H1 (cell line): Measurements from ENCODE around the gene UTS2B. TPM values are rescaled to one million over a fixed set of nuclear protein-coding genes. Genes with fewer than 3 reads are reported as not detected.

Experiments
- CTCF ChIA-PET: fragments of 300-600 bp; sonication (Branson Sonifier 250); formaldehyde crosslinking; loops from one replicate; lab custom pipeline; 2021; ENCODE audit not compliant: partially characterized antibody; lab: Charles Lee
- POLR2A ChIA-PET: fragments of 300-600 bp; sonication (Branson Sonifier 250); formaldehyde crosslinking; loops from one replicate; lab custom pipeline; 2021; ENCODE audit warnings: inconsistent platforms; ENCODE audit not compliant: partially characterized antibody; lab: Charles Lee
- DNase-seq, 2 experiments: peaks; one replicate each; pipeline versions ENCODE4 v3.0.0 to v3.0.0-alpha.2; 2010 to 2022; ENCODE audit warnings: low spot score in 2 of 2, low read depth in 1 of 2, mixed read lengths in 1 of 2
- FAIRE-seq: peaks from 2 replicates; lab custom pipeline; 2011; peaks lifted over from hg19 to GRCh38; lab: Jason Lieb, UNC
- H2AFZ ChIP-seq: 2 replicates; pipeline ENCODE4 v1.8.1; 2012; ENCODE audit warnings: low read length, inconsistent platforms
- H2AK5ac ChIP-seq: 2 replicates; pipeline ENCODE4 v1.6.1; 2013; ENCODE audit warnings: low read depth, low read length
- H2BK120ac ChIP-seq: replicated peaks from 2 replicates; pipeline ENCODE3; 2013; ENCODE audit warnings: low read depth, low read length, inconsistent platforms
- H2BK12ac ChIP-seq: 2 replicates; pipeline ENCODE4 v1.6.1; 2013; ENCODE audit warnings: low read depth, low read length
- H2BK15ac ChIP-seq: 2 replicates; pipeline ENCODE4 v1.6.1; 2013; ENCODE audit warnings: low read length
- H2BK20ac ChIP-seq: 2 replicates; pipeline ENCODE4 v1.6.1; 2013; ENCODE audit warnings: low read length
- H2BK5ac ChIP-seq: 2 replicates; pipeline ENCODE4 v1.6.1; 2013; ENCODE audit warnings: low read depth, low read length
- H3K14ac ChIP-seq: 2 replicates; pipeline ENCODE4 v1.6.1; 2013; ENCODE audit warnings: inconsistent platforms; ENCODE audit not compliant: insufficient read length
- H3K18ac ChIP-seq: 2 replicates; pipeline ENCODE4 v1.6.1; 2013; ENCODE audit warnings: low read length; ENCODE audit errors: extremely low read depth
- H3K23ac ChIP-seq: 2 replicates; pipeline ENCODE4 v1.6.1; 2013; ENCODE audit warnings: inconsistent platforms; ENCODE audit not compliant: insufficient read length
- H3K23me2 ChIP-seq: 2 replicates; pipeline ENCODE4 v1.6.1; 2013; ENCODE audit warnings: low read depth, low read length
- H3K27ac ChIP-seq: 2 replicates; pipeline ENCODE4 v1.6.1; 2011; ENCODE audit warnings: low read depth, low read length, inconsistent platforms
- H3K27me3 ChIP-seq, 4 experiments: replicated peaks in 1 of 4; 1 replicate in 1 of 4; 2 replicates in 3 of 4; pipeline versions ENCODE4 v1.6.1 to v1.8.1; 2011 to 2013; ENCODE audit warnings: low read length in 3 of 4, mild to moderate bottlenecking in 3 of 4, inconsistent platforms in 2 of 4, mixed read lengths in 2 of 4, moderate library complexity in 1 of 4; ENCODE audit not compliant: control insufficient read depth in 3 of 4, insufficient read depth in 3 of 4; ENCODE audit errors: extremely low read depth in 1 of 4
- H3K36me3 ChIP-seq, 4 experiments: 2 replicates each; pipeline versions ENCODE4 v1.6.1 to v1.8.1; 2011 to 2013; ENCODE audit warnings: mild to moderate bottlenecking in 4 of 4, low read length in 3 of 4, moderate library complexity in 2 of 4, control low read depth in 1 of 4, inconsistent platforms in 1 of 4; ENCODE audit not compliant: insufficient read depth in 4 of 4, control insufficient read depth in 2 of 4
- H3K4ac ChIP-seq: replicated peaks from 2 replicates; pipeline ENCODE3; 2013; ENCODE audit warnings: low read length, low read depth, mixed read lengths, inconsistent platforms; ENCODE audit not compliant: insufficient read length
- H3K4me1 ChIP-seq, 4 experiments: replicated peaks in 1 of 4; 1 replicate in 1 of 4; 2 replicates in 3 of 4; pipeline versions ENCODE4 v1.6.1 to v1.8.1; 2011 to 2013; ENCODE audit warnings: low read length in 3 of 4, inconsistent platforms in 2 of 4, mixed read lengths in 1 of 4; ENCODE audit not compliant: insufficient read depth in 4 of 4, control insufficient read depth in 3 of 4
- H3K4me2 ChIP-seq, 2 experiments: 2 replicates each; pipeline versions ENCODE4 v1.6.1 to v1.8.1; 2011 to 2013; ENCODE audit warnings: low read depth in 2 of 2, low read length in 2 of 2, control low read depth in 1 of 2, inconsistent platforms in 1 of 2, mild to moderate bottlenecking in 1 of 2; ENCODE audit not compliant: insufficient read depth in 1 of 2
- H3K4me3 ChIP-seq, 4 experiments: fragments of 200-600, 300-600 bp in 1 of 4; sonication (generic), shearing (Covaris generic), sonication (Bioruptor Twin) in 1 of 4; 2 replicates each; pipeline versions ENCODE4 v1.5.1 to v1.8.1; 2011 to 2016; ENCODE audit warnings: low read length in 4 of 4, low read depth in 3 of 4, control low read depth in 2 of 4, inconsistent platforms in 2 of 4, mild to moderate bottlenecking in 2 of 4, mixed read lengths in 1 of 4, moderate library complexity in 1 of 4; ENCODE audit not compliant: insufficient read depth in 2 of 4; ENCODE audit errors: extremely low read depth in 1 of 4
- H3K56ac ChIP-seq: replicated peaks from 2 replicates; pipeline ENCODE3; 2013; ENCODE audit warnings: low read depth, mild to moderate bottlenecking, mixed read lengths, low read length, inconsistent platforms; ENCODE audit not compliant: insufficient read length
- H3K79me1 ChIP-seq: 2 replicates; pipeline ENCODE4 v1.6.1; 2013; ENCODE audit warnings: low read depth, low read length, control low read depth
- H3K79me2 ChIP-seq, 2 experiments: 2 replicates each; pipeline versions ENCODE4 v1.6.1 to v1.8.1; 2012 to 2013; ENCODE audit warnings: low read length in 2 of 2, mild to moderate bottlenecking in 2 of 2, inconsistent platforms in 1 of 2; ENCODE audit not compliant: insufficient read depth in 2 of 2, control insufficient read depth in 1 of 2
- H3K9ac ChIP-seq, 4 experiments: replicated peaks in 1 of 4; 1 replicate in 1 of 4; 2 replicates in 3 of 4; pipeline versions ENCODE4 v1.6.1 to v1.8.1; 2011 to 2013; ENCODE audit warnings: low read depth in 3 of 4, low read length in 3 of 4, control low read depth in 2 of 4, mild to moderate bottlenecking in 2 of 4, moderate library complexity in 2 of 4, inconsistent platforms in 1 of 4; ENCODE audit errors: extremely low read depth in 1 of 4
- H3K9me3 ChIP-seq, 2 experiments: 2 replicates each; pipeline versions ENCODE4 v1.6.1 to v1.8.1; 2012 to 2013; ENCODE audit warnings: mild to moderate bottlenecking in 2 of 2, moderate library complexity in 2 of 2, control low read depth in 1 of 2, inconsistent platforms in 1 of 2, low read depth in 1 of 2, low read length in 1 of 2, mixed read lengths in 1 of 2; ENCODE audit not compliant: insufficient read depth in 2 of 2
- H4K20me1 ChIP-seq, 2 experiments: replicated peaks in 1 of 2; 2 replicates each; pipeline versions ENCODE3 to v1.8.1; 2011 to 2013; ENCODE audit warnings: inconsistent platforms in 2 of 2, low read length in 2 of 2, mild to moderate bottlenecking in 1 of 2; ENCODE audit not compliant: insufficient read depth in 2 of 2, control insufficient read depth in 1 of 2
- H4K5ac ChIP-seq: 2 replicates; pipeline ENCODE4 v1.6.1; 2013; ENCODE audit warnings: low read length, low read depth, mixed read lengths, inconsistent platforms; ENCODE audit not compliant: insufficient read length
- H4K8ac ChIP-seq: 2 replicates; pipeline ENCODE4 v1.8.0; 2013; ENCODE audit warnings: mild to moderate bottlenecking, moderate library complexity, low read length, inconsistent platforms; ENCODE audit not compliant: insufficient read depth; ENCODE audit errors: extremely low read depth
- H4K91ac ChIP-seq: replicated peaks from 2 replicates; pipeline ENCODE3; 2013; ENCODE audit warnings: low read length, mixed read lengths, inconsistent platforms; ENCODE audit not compliant: insufficient read length
- MAX ChIP-seq: IDR thresholded peaks from 2 replicates; pipeline ENCODE4 v1.6.1; 2012; ENCODE audit warnings: inconsistent platforms
- SRF ChIP-seq: IDR thresholded peaks from 2 replicates; pipeline ENCODE4 v1.6.1; 2011; ENCODE audit warnings: mild to moderate bottlenecking, low read depth, low read length, moderate library complexity
- WGBS, 2 experiments: shearing (Covaris generic) in 1 of 2; methylation state at CpG; one replicate each; pipeline versions ENCODE4 v1.1.6 to v1.1.7; 2013 to 2015; ENCODE audit warnings: low lambda C conversion rate in 2 of 2, mixed read lengths in 2 of 2, inconsistent platforms in 1 of 2, low coverage in 1 of 2, missing lambda C conversion rate in 1 of 2; ENCODE audit not compliant: insufficient replicate concordance in 2 of 2, insufficient coverage in 1 of 2, insufficient read length in 1 of 2; ENCODE audit errors: extremely low coverage in 1 of 2, missing lambda C conversion rate in 1 of 2; 5-methylcytosine and 5-hydroxymethylcytosine counted together
- polyA plus RNA-seq, 7 experiments: library from polyadenylated mRNA; depleted of rRNA in 3 of 7; stranded (reverse) in 5 of 7; unstranded in 2 of 7; fragments of >200 nt in 5 of 7; fragments of 200-250 nt in 2 of 7; gene quantifications; 1 replicate in 5 of 7; 2 replicates in 1 of 7; 4 replicates in 1 of 7; pipeline versions ENCODE4 v1.2.1 to v1.2.3, GENCODE V29; 2011 to 2013; ENCODE audit warnings: missing spikeins in 2 of 7, mixed read lengths in 2 of 7
- total RNA-seq: library from RNA; stranded (reverse); fragmentation: NEBNext Ultra II Directional; extraction: Animal tissue kit (Norgen Biotek cat#: 25700); gene quantifications from 2 replicates; pipeline ENCODE4 v1.2.1, GENCODE V29; 2021

Gene UTS2B
- total and polyA plus RNA-seq, 2 of the 8 experiments (the other 6 are each of a cell fraction or from before 2014, with no cell fraction given): not detected

GRCh38 chr3:191361456-191361855 is 31.1 kb upstream of the UTS2B start:
- H3K4me2 ChIP-seq: no peak overlapping the region
- H2AK5ac ChIP-seq: no peak overlapping the region
- no peak overlapping the region for H3K14ac ChIP-seq
- H3K9ac ChIP-seq: no peak overlapping the region
- no peak overlapping the region for H4K91ac ChIP-seq
- H3K23ac ChIP-seq: no peak overlapping the region
- H3K18ac ChIP-seq: no peak overlapping the region
- H3K4me3 ChIP-seq: no peak overlapping the region
- WGBS, 2 experiments: 93% methylated on average over 1 of the region's 1 CpG; no CpG with 5 or more reads in 1 of the 2 experiments
- TF ChIP-seq MAX: no peak
- peak; percentile 18; the same call in 1 of the 2 replicates for TF ChIP-seq SRF
- peaks cover 0 to 4% (median 0%) of the 10 kb centered on the region in 4 experiments; a peak in 1 of 8 replicates for H3K36me3 ChIP-seq
- H4K20me1 ChIP-seq: no peaks in the 10 kb centered on the region
- no peak overlapping the region for H2BK15ac ChIP-seq
- H3K9me3 ChIP-seq: no peaks in the 10 kb centered on the region
- no peak overlapping the region for H3K4ac ChIP-seq
- H3K56ac ChIP-seq: no peak overlapping the region
- no peak overlapping the region for H4K5ac ChIP-seq
- H3K79me2 ChIP-seq: no peaks in the 10 kb centered on the region
- H3K27me3 ChIP-seq: no peaks in the 10 kb centered on the region
- DNase-seq: no peak
- H2BK20ac ChIP-seq: no peak overlapping the region
- no peak overlapping the region for H2AFZ ChIP-seq
- no peak for FAIRE-seq
- H3K79me1 ChIP-seq: no peaks in the 10 kb centered on the region
- H4K8ac ChIP-seq: no peak overlapping the region
- CTCF ChIA-PET: no interaction called here
- no peak overlapping the region for H3K27ac ChIP-seq
- H3K23me2 ChIP-seq: no peaks in the 10 kb centered on the region
- no peak overlapping the region for H2BK120ac ChIP-seq
- no peak overlapping the region for H2BK5ac ChIP-seq
- POLR2A ChIA-PET: no interaction called here
- no peak overlapping the region for H2BK12ac ChIP-seq
- H3K4me1 ChIP-seq: peaks cover 0 to 6% (median 0%) of the 10 kb centered on the region in 4 experiments; a peak in 2 of 7 replicates
